Endothelial cell of umbilical vein (primary cell): ENCODE measurements around the gene ENGASE.

ENCODE experiments used
- CTCF ChIP-seq, 2 donors: IDR thresholded peaks; 1 replicate in 1 of 2; 2 replicates in 1 of 2; pipeline ENCODE4 v1.5.1; 2011; ENCODE audit warnings: low read length in 2 of 2, mild to moderate bottlenecking in 2 of 2, moderate library complexity in 2 of 2, control low read depth in 1 of 2, inconsistent platforms in 1 of 2, low read depth in 1 of 2; ENCODE audit not compliant: insufficient read depth in 1 of 2; ENCODE audit errors: extremely low read depth in 1 of 2
- EZH2 ChIP-seq: IDR thresholded peaks from 2 replicates; pipeline ENCODE4 v1.6.1; 2012; ENCODE audit warnings: borderline replicate concordance, low read depth, mild to moderate bottlenecking, moderate library complexity, low read length, inconsistent platforms; ENCODE audit not compliant: severe bottlenecking
- MAX ChIP-seq: IDR thresholded peaks from 2 replicates; pipeline ENCODE4 v1.6.1; 2011; ENCODE audit not compliant: insufficient read depth, insufficient read length

GRCh38 chr17:79042421-79043190, 32.0 kb upstream of the ENGASE start:
- TF ChIP-seq EZH2: no peak
- TF ChIP-seq CTCF (IDR thresholded peaks at IDR 0.05; ENCODE audit: extremely low read depth in 1 of 2, insufficient read depth in 1 of 2, low read depth in 1 of 2, low read length in 2 of 2): peak; percentile 75 to 90
- no peak for TF ChIP-seq MAX
